Ishikawa (cell line): ENCODE results near the gene KCNQ1.

Experiments
- CEBPB ChIP-seq: IDR thresholded peaks from 2 replicates; pipeline ENCODE4 v1.6.1; 2012
- CREB1 ChIP-seq: IDR thresholded peaks from 2 replicates; pipeline ENCODE4 v1.6.1; 2012; ENCODE audit warnings: low read depth
- EGR1 ChIP-seq: IDR thresholded peaks from 2 replicates; pipeline ENCODE4 v1.6.1; 2012
- EP300 ChIP-seq: IDR thresholded peaks from 2 replicates; pipeline ENCODE4 v1.6.1; 2012; ENCODE audit warnings: borderline replicate concordance
- FOXM1 ChIP-seq: IDR thresholded peaks from 2 replicates; pipeline ENCODE4 v1.6.1; 2012; ENCODE audit warnings: low read depth, borderline replicate concordance
- MAX ChIP-seq: IDR thresholded peaks from 2 replicates; pipeline ENCODE4 v1.6.1; 2012
- NFIC ChIP-seq: IDR thresholded peaks from 2 replicates; pipeline ENCODE4 v1.6.1; 2012
- RAD21 ChIP-seq: IDR thresholded peaks from 2 replicates; pipeline ENCODE4 v1.6.1; 2012; ENCODE audit warnings: low read depth
- TAF1 ChIP-seq: IDR thresholded peaks from 2 replicates; pipeline ENCODE4 v1.6.1; 2012; ENCODE audit warnings: low read depth, mild to moderate bottlenecking
- TCF12 ChIP-seq: IDR thresholded peaks from 2 replicates; pipeline ENCODE4 v1.6.1; 2012; ENCODE audit warnings: low read depth
- TEAD4 ChIP-seq: IDR thresholded peaks from 2 replicates; pipeline ENCODE4 v1.6.1; 2012
- YY1 ChIP-seq: IDR thresholded peaks from 2 replicates; pipeline ENCODE4 v1.6.1; 2012; ENCODE audit warnings: low read depth
- ZBTB7A ChIP-seq: IDR thresholded peaks from 2 replicates; pipeline ENCODE4 v1.6.1; 2012; ENCODE audit warnings: low read depth
- TF ChIP-seq, protein P1 (sequence below): IDR thresholded peaks from 2 replicates; pipeline ENCODE4 v1.6.1; 2012; ENCODE audit warnings: low read depth, mild to moderate bottlenecking
- TF ChIP-seq, protein P2 (sequence below): IDR thresholded peaks from 2 replicates; pipeline ENCODE4 v1.6.1; 2012

Gene KCNQ1

DNA sequence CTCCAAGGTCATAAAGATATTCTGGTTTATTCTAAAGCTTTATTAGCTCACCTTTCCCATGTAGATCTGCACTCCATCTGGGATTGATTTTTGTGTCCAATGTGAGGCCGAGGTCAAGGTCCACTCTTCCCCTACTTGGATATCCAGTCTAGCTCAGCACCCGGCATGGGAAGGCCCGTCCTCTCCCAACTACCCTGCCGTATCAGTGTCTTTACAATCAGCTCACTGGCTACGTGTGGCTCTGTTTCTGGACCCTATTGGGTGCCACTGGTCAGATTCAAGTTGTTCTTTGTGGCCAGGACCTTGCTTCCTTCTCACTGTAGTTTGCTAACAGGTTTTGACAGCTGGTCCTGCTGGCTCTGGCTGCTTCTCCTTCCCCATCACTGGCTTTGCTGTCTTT is 224.1 kb downstream of the KCNQ1 start:
- TF ChIP-seq EP300 (no peak), FOXM1 (no peak), TEAD4 (no peak), CREB1 (no peak), MAX (no peak), RAD21 (no peak), NFIC (no peak), TCF12 (no peak), EGR1 (no peak)
- TF ChIP-seq, protein P1, sequence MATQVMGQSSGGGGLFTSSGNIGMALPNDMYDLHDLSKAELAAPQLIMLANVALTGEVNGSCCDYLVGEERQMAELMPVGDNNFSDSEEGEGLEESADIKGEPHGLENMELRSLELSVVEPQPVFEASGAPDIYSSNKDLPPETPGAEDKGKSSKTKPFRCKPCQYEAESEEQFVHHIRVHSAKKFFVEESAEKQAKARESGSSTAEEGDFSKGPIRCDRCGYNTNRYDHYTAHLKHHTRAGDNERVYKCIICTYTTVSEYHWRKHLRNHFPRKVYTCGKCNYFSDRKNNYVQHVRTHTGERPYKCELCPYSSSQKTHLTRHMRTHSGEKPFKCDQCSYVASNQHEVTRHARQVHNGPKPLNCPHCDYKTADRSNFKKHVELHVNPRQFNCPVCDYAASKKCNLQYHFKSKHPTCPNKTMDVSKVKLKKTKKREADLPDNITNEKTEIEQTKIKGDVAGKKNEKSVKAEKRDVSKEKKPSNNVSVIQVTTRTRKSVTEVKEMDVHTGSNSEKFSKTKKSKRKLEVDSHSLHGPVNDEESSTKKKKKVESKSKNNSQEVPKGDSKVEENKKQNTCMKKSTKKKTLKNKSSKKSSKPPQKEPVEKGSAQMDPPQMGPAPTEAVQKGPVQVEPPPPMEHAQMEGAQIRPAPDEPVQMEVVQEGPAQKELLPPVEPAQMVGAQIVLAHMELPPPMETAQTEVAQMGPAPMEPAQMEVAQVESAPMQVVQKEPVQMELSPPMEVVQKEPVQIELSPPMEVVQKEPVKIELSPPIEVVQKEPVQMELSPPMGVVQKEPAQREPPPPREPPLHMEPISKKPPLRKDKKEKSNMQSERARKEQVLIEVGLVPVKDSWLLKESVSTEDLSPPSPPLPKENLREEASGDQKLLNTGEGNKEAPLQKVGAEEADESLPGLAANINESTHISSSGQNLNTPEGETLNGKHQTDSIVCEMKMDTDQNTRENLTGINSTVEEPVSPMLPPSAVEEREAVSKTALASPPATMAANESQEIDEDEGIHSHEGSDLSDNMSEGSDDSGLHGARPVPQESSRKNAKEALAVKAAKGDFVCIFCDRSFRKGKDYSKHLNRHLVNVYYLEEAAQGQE: no peak
- TF ChIP-seq, protein P2, sequence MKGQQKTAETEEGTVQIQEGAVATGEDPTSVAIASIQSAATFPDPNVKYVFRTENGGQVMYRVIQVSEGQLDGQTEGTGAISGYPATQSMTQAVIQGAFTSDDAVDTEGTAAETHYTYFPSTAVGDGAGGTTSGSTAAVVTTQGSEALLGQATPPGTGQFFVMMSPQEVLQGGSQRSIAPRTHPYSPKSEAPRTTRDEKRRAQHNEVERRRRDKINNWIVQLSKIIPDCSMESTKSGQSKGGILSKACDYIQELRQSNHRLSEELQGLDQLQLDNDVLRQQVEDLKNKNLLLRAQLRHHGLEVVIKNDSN: no peak

GRCh38 chr11:2669634-2670469 is 225.0 kb downstream of the KCNQ1 start:
- TF ChIP-seq TEAD4 (no peak), TAF1 (no peak), MAX (no peak), NFIC (no peak), CEBPB (no peak), FOXM1 (no peak), RAD21 (no peak), CREB1 (no peak), TCF12 (no peak), EP300 (no peak), EGR1 (no peak)
- TF ChIP-seq, protein P2: no peak

GRCh38 chr11:2670541-2671100 is 225.8 kb downstream of the KCNQ1 start:
- TF ChIP-seq FOXM1 (no peak), TEAD4 (no peak), CREB1 (no peak), EP300 (no peak)

- TF ChIP-seq CREB1 (no peak), YY1 (no peak)
These were observed 226.9 kb downstream of the KCNQ1 start for GRCh38 chr11:2671748-2672147.

DNA sequence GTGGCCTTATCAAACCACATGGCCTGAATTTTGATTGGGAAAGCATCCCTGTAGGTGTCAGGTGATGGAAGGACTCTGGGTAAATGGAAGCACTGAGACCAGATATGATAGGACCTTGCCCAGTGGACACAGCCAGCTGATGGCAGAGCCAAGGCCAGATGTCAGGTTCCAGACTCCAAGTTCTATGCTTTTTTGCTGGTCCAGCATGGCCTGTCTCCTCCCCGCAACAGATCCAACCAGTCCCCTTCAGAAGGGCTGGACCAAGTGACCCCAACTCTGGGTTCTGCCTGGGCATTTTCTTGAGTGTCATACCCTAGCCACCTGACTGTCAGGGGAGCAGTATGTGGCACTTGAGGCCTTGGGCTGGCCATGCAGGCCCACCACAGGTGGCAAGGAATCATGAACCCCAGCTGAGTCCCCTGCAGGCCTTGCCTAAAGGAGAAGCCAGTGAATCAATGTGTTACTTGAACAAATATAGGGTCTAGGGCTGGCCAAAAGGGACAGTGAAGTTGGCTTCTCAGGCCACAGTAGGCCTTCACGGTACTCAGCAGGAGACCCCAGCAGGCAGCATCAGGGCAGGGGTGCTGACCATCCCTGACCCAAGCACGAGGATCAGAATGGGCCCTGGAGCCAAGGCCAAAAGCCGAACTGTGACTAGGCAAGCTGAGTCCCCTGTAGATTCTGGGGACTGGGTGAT is 227.9 kb downstream of the KCNQ1 start:
- TF ChIP-seq TAF1 (no peak), TCF12 (no peak), ZBTB7A (no peak), EGR1 (no peak), CREB1 (no peak), RAD21 (no peak), NFIC (no peak)
- TF ChIP-seq, protein P2: no peak

DNA sequence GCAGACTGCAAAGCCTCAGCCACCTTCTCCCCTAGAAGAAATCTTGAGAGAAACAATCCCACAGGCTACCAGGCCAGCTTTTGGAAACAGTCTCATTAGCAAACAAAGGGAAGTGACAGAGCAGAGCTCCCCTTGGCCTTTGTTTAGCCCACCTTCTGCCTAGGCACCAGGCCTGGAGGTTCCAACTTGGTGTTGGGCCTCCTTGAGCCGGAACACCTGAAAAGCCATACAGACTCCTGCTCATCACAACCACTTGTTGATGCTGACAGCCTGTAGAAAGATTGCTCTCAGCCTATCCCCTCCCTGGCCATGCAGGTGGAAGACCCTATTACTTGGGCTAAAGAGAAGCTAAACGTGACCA is 228.4 kb downstream of the KCNQ1 start:
- no peak for TF ChIP-seq TEAD4
- TF ChIP-seq CREB1: no peak
- no peak for TF ChIP-seq NFIC
- TF ChIP-seq RAD21: no peak
- no peak for TF ChIP-seq MAX
- no peak for TF ChIP-seq EGR1
- TF ChIP-seq, protein P1: no peak
- no peak for TF ChIP-seq TCF12
- no peak for TF ChIP-seq TAF1
- TF ChIP-seq EP300: no peak
- no peak for TF ChIP-seq FOXM1
- no peak for TF ChIP-seq CEBPB
- TF ChIP-seq, protein P2: no peak
